GM23248 (cell line): ENCODE results near the gene FAM181B.

ENCODE experiments used
- EZH2 ChIP-seq: fragments of 200-600 bp; sonication (generic); IDR thresholded peaks from 2 replicates; pipeline ENCODE4 v1.6.1; 2018; ENCODE audit warnings: antibody characterized with exemption, mild to moderate bottlenecking; ENCODE audit not compliant: insufficient read depth, poor library complexity, severe bottlenecking
- EZH2phosphoT487 ChIP-seq: fragments of 200-600 bp; sonication (generic); IDR thresholded peaks from 2 replicates; pipeline ENCODE4 v1.6.1; 2018; ENCODE audit warnings: antibody characterized with exemption, moderate library complexity, mild to moderate bottlenecking, low read depth; ENCODE audit not compliant: insufficient read depth

DNA sequence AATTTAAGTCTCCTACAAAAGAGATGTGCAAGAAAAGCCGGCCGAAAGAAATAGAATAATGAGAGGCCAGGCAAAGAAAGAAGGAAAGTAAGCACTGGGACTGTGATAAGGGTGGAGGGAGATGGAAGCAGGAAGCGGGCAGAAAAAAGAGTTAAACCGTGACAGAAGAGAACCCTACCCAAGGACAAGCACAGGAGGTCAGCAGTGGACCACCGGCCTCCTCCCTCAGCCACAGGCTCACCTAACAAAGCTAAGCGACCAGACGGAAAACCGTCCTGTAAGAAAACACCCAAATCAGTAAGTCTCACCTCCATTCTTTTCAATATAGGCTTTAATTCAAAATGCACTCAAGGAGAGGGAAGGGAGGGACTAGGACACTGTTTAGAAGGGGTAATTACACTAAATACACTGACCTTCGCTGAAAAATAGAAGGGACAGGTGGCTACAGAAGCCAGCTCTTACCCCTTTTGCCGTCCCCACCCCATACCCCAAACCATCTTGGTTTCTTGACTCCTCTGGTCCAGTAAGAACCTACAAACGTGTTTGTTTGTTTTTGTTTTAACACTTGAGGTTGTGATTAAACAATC lies 1.9 kb downstream of the FAM181B start:
- TF ChIP-seq EZH2 (peak; percentile 17), EZH2phosphoT487 (0 out of 2 replicates have a peak, but pooled peaks have one; percentile 58)
